Upper lobe of left lung (tissue), 4 donors: ENCODE data around the gene NOP56.

ENCODE experiments used
- CTCF ChIP-seq, 6 experiments: fragments of 450-650 bp in 4 of 6; fragments of 200-600 bp in 2 of 6; sonication (generic) in 2 of 6; IDR thresholded peaks; one replicate each; pipeline ENCODE4 v1.5.1; 2016 to 2019; ENCODE audit warnings: antibody characterized with exemption in 6 of 6
- POLR2A ChIP-seq, 4 donors: fragments of 450-650 bp; IDR thresholded peaks; one replicate each; pipeline ENCODE4 v1.5.1; 2016 to 2017; ENCODE audit warnings: antibody characterized with exemption in 4 of 4, mild to moderate bottlenecking in 2 of 4

DNA sequence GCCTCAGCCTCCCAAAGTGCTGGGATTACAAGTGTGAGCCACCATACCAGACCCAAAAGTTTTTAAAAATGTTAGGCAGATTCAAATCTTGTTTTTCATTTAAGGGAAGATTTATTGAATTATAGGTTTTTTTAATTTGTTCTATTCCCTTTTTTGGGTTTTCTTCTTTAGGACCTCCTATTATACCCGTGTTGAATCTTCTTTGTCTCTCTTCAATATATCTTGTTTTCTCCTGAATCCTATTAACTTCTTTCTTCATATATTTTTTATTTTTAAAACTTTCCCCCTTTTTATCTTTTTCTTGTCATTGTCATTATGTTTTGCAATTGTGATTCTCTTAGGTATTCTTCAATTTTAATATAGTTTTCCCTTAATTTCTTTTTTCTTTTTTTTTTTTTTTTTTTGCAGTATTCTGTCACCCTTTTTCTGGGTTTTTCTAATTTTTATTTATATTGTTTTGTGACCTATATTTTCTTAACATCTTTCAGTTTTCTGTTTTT is 45.9 kb upstream of the NOP56 start:
- TF ChIP-seq CTCF (IDR thresholded peaks at IDR 0.05) (no peak), POLR2A (IDR thresholded peaks at IDR 0.05) (no peak)
